NCI-H1048 (cell line): Measurements from ENCODE around the gene RHOU.

Experiments used
- DNase-seq: peaks from one replicate; lab custom pipeline; 2025; lab: John Stamatoyannopoulos, UW

Gene RHOU

GRCh38 chr1:228785366-228786330 lies 50.4 kb downstream of the RHOU start:
- DNase-seq, result no peak

DNA sequence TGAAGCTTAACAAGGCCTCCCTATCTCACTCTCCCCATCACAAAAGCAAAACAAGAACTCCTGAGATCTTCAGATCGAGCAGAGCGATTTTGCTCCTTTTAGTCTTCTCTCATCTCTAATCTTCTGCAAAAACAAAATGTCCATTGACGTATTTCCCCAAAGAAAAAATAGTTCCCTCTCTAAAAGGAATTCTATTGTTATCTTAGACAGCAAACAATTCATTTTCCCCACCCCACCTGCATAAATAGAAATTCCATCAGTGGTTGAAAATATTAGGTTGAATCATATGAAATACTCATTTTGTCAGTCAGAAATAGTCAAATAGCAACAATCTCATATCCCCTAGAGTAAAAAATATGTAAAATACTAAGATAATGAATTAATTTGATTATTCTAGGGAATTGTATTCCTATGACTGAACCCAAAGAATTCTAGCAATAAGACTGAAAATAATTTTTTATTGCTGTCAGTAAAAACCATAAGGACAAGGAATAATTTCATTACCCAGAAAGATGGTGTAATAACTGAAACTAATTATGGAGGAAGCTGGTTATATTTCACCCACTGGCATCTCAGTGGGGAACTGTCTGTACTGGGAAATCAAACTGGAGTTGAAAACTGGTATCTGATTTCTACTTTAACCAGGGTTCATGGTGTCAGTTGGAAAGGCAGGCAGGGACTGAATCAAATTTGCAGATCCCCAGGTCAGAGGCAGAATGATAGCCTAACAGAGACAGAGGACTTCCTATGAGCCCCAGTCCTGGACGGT lies 51.3 kb downstream of the RHOU start:
- DNase-seq, result no peak

GRCh38 chr1:228791791-228792190 lies 56.5 kb downstream of the RHOU start:
- DNase-seq, result no peak

- no peak for DNase-seq
These were observed 57.3 kb downstream of the RHOU start for GRCh38 chr1:228792601-228793000.

- DNase-seq, result no peak
These were observed 57.8 kb downstream of the RHOU start for GRCh38 chr1:228793032-228793431.

DNA sequence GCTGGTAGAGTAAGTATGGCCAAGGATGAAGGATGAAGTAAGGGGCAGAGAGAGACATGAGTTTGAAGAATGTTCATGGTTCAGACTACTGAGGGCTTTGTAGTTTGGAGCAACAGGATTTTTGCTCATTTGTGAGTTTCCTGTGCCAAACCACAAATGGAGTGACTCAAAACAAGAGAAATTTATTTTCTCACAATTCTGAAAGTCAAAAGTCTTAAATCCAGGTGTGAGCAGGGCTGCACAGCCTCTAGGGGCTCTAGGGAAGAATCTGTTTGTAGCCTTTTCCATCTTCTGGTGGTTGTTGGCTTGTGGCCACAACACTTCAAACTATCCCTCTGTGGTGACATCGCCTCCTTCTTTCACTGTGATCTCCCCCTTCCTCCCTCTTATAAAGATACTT lies 58.9 kb downstream of the RHOU start:
- DNase-seq, result no peak

DNA sequence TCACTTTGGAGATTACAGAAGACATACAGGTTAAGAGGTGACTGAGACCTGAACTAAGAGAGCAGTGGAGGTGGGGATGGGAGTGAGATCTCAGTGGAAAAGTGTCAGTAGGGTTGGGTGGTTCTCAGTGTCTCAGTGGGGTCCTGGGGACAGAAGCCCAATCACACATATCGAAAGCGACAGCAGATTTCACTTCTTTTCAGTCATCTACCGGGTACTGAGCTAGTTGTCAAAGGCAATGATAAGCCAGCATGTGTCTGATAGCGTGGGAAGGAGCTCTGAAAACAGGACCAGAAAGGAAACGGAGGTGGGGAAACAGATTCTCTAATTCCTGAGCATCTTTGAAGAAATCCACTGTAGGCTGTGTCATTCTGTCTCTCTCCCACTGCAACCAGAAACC lies 59.5 kb downstream of the RHOU start:
- DNase-seq, result no peak

- DNase-seq, result no peak
These were observed 60.3 kb downstream of the RHOU start for GRCh38 chr1:228795596-228795995.
